Measurements from ENCODE around the gene ANK2. TPM values are rescaled to one million over a fixed set of nuclear protein-coding genes. Genes with fewer than 3 reads are reported as not detected.

The ANK2 gene
- total and polyA plus RNA-seq, 2 of the 13 experiments (the other 11 are each of a cell fraction or from before 2014, with no cell fraction given) = 2.7 to 15.1 TPM

DNA sequence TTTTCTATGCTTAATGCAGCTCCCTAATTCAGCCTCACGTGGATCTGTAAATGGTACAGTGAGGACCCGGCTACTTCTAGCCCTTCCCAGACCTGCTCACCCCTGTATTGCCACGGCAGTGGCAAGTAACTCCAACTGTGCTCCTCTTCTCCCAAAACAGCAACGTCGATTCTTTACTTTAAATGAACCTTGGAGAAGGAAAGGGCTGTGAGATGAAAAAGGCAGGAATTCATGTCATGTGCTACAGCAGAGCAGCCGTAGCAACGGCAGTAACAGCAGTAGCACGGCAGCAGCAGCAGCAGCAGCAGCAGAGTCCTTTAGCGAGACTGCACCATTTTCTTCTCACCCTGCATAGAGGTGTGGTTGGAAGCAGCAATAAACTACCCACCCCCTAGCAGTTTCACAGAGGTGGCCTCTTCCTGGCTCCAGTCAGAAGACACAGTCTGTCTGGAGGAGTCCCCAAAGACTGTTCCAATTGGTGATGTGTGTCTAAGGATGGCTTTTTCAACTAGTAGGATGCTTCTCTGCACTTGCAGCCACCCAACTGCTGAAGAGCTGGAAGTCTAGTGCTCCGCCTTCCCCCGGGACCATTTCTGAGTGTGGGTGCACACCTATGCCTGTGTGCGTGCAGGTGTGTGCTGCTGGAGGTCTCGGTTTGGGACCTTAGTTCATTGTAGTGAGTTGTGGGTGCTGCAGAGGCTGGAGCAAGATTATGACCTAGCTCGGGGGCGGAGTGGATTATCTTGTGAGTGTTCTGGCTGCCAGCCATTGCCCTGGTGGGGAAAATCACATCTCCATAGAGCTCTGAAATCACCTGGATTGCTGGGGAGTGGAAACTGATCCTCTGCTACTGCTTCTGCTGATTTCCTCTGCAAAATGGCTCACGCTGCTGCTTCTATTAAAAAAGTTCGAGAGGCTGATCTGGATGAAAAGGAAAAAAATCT, 67.2 kb downstream of the ANK2 start (continued):
- TF ChIP-seq SALL1 (CRISPR knock-in tag; IDR thresholded peaks at IDR 0.05) (peak; percentile 8; the same call in 1 of the 2 replicates), HHEX (CRISPR knock-in tag; IDR thresholded peaks at IDR 0.05) (no peak), ADNP (CRISPR knock-in tag; IDR thresholded peaks at IDR 0.05) (no peak), SAP130 (CRISPR knock-in tag; IDR thresholded peaks at IDR 0.05; ENCODE audit: low read depth) (peak; percentile 15; the same call in 1 of the 2 replicates), HDAC1 (CRISPR knock-in tag; IDR thresholded peaks at IDR 0.05) (no peak), ZNF44 (CRISPR knock-in tag; IDR thresholded peaks at IDR 0.05) (no peak), ZNF766 (CRISPR knock-in tag; IDR thresholded peaks at IDR 0.05; ENCODE audit: borderline replicate concordance) (no peak), ZNF556 (CRISPR knock-in tag; IDR thresholded peaks at IDR 0.05; ENCODE audit: borderline replicate concordance) (0 out of 2 replicates have a peak, but pooled peaks have one; percentile 26), ZNF292 (CRISPR knock-in tag; IDR thresholded peaks at IDR 0.05; ENCODE audit: borderline replicate concordance, low read depth) (peak; percentile 82; the same call in 1 of the 2 replicates), ZNF780A (CRISPR knock-in tag; IDR thresholded peaks at IDR 0.05) (no peak), ZNF121 (CRISPR knock-in tag; IDR thresholded peaks at IDR 0.05) (no peak), BCL6 (CRISPR knock-in tag; IDR thresholded peaks at IDR 0.05) (no peak), TGIF2 (CRISPR knock-in tag; IDR thresholded peaks at IDR 0.05) (no peak)
- TF ChIP-seq, protein P1, sequence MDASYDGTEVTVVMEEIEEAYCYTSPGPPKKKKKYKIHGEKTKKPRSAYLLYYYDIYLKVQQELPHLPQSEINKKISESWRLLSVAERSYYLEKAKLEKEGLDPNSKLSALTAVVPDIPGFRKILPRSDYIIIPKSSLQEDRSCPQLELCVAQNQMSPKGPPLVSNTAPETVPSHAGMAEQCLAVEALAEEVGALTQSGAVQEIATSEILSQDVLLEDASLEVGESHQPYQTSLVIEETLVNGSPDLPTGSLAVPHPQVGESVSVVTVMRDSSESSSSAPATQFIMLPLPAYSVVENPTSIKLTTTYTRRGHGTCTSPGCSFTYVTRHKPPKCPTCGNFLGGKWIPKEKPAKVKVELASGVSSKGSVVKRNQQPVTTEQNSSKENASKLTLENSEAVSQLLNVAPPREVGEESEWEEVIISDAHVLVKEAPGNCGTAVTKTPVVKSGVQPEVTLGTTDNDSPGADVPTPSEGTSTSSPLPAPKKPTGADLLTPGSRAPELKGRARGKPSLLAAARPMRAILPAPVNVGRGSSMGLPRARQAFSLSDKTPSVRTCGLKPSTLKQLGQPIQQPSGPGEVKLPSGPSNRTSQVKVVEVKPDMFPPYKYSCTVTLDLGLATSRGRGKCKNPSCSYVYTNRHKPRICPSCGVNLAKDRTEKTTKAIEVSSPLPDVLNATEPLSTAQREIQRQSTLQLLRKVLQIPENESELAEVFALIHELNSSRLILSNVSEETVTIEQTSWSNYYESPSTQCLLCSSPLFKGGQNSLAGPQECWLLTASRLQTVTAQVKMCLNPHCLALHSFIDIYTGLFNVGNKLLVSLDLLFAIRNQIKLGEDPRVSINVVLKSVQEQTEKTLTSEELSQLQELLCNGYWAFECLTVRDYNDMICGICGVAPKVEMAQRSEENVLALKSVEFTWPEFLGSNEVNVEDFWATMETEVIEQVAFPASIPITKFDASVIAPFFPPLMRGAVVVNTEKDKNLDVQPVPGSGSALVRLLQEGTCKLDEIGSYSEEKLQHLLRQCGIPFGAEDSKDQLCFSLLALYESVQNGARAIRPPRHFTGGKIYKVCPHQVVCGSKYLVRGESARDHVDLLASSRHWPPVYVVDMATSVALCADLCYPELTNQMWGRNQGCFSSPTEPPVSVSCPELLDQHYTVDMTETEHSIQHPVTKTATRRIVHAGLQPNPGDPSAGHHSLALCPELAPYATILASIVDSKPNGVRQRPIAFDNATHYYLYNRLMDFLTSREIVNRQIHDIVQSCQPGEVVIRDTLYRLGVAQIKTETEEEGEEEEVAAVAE (CRISPR knock-in tag; IDR thresholded peaks at IDR 0.05; ENCODE audit: borderline replicate concordance) = no peak
- TF ChIP-seq, protein P2, sequence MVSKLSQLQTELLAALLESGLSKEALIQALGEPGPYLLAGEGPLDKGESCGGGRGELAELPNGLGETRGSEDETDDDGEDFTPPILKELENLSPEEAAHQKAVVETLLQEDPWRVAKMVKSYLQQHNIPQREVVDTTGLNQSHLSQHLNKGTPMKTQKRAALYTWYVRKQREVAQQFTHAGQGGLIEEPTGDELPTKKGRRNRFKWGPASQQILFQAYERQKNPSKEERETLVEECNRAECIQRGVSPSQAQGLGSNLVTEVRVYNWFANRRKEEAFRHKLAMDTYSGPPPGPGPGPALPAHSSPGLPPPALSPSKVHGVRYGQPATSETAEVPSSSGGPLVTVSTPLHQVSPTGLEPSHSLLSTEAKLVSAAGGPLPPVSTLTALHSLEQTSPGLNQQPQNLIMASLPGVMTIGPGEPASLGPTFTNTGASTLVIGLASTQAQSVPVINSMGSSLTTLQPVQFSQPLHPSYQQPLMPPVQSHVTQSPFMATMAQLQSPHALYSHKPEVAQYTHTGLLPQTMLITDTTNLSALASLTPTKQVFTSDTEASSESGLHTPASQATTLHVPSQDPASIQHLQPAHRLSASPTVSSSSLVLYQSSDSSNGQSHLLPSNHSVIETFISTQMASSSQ (IDR thresholded peaks at IDR 0.05; ENCODE audit: low read depth) = no peak
- TF ChIP-seq, protein P2 (CRISPR knock-in tag; IDR thresholded peaks at IDR 0.05; ENCODE audit: borderline replicate concordance) = 0 out of 2 replicates have a peak, but pooled peaks have one; percentile 22
- TF ChIP-seq, protein P3, sequence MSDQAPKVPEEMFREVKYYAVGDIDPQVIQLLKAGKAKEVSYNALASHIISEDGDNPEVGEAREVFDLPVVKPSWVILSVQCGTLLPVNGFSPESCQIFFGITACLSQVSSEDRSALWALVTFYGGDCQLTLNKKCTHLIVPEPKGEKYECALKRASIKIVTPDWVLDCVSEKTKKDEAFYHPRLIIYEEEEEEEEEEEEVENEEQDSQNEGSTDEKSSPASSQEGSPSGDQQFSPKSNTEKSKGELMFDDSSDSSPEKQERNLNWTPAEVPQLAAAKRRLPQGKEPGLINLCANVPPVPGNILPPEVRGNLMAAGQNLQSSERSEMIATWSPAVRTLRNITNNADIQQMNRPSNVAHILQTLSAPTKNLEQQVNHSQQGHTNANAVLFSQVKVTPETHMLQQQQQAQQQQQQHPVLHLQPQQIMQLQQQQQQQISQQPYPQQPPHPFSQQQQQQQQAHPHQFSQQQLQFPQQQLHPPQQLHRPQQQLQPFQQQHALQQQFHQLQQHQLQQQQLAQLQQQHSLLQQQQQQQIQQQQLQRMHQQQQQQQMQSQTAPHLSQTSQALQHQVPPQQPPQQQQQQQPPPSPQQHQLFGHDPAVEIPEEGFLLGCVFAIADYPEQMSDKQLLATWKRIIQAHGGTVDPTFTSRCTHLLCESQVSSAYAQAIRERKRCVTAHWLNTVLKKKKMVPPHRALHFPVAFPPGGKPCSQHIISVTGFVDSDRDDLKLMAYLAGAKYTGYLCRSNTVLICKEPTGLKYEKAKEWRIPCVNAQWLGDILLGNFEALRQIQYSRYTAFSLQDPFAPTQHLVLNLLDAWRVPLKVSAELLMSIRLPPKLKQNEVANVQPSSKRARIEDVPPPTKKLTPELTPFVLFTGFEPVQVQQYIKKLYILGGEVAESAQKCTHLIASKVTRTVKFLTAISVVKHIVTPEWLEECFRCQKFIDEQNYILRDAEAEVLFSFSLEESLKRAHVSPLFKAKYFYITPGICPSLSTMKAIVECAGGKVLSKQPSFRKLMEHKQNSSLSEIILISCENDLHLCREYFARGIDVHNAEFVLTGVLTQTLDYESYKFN (CRISPR knock-in tag; conservative IDR thresholded peaks at IDR 0.05) = 0 out of 2 replicates have a peak, but pooled peaks have one; percentile 15
